Measurements from ENCODE around the gene ARL3. TPM values are rescaled to one million over a fixed set of nuclear protein-coding genes. Genes with fewer than 3 reads are reported as not detected.
"Not testable (repeated sequence)": the region's sequence is repeated elsewhere in the genome, so short reads cannot be mapped to it uniquely, and the experiment has no call there.

ARL3 gene
- total and polyA plus RNA-seq, 12 donors, result 5.0 to 17.8 (median 13.6) TPM

GRCh38 chr10:102696736-102697135 is 17.5 kb downstream of the ARL3 start:
- Histone ChIP-seq H3K27ac (no peak overlapping the region), H3K27me3 (no peaks in the 10 kb centered on the region), H3K9me3 (no peaks in the 10 kb centered on the region), H3K36me3 (peaks cover 0 to 69% (median 14%) of the 10 kb centered on the region in 9 donors), H3K4me3 (no peak overlapping the region), H3K4me1 (peaks cover 0 to 10% (median 0%) of the 10 kb centered on the region in 9 donors)
- intact Hi-C loops (cut with DNase I), result no loop called here
- 94 to 97% methylated on average over 3 of the region's 3 CpGs for WGBS, 2 donors
- ATAC-seq (no peak), DNase-seq (no peak)
- TF ChIP-seq, protein P1, sequence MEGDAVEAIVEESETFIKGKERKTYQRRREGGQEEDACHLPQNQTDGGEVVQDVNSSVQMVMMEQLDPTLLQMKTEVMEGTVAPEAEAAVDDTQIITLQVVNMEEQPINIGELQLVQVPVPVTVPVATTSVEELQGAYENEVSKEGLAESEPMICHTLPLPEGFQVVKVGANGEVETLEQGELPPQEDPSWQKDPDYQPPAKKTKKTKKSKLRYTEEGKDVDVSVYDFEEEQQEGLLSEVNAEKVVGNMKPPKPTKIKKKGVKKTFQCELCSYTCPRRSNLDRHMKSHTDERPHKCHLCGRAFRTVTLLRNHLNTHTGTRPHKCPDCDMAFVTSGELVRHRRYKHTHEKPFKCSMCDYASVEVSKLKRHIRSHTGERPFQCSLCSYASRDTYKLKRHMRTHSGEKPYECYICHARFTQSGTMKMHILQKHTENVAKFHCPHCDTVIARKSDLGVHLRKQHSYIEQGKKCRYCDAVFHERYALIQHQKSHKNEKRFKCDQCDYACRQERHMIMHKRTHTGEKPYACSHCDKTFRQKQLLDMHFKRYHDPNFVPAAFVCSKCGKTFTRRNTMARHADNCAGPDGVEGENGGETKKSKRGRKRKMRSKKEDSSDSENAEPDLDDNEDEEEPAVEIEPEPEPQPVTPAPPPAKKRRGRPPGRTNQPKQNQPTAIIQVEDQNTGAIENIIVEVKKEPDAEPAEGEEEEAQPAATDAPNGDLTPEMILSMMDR (IDR thresholded peaks at IDR 0.05), result no peak

- peaks cover 0 to 69% (median 14%) of the 10 kb centered on the region in 9 donors for H3K36me3 ChIP-seq
- ATAC-seq; intact Hi-C loops (cut with DNase I); H3K27me3 ChIP-seq; H3K9me3 ChIP-seq; DNase-seq; H3K4me3 ChIP-seq; H3K27ac ChIP-seq; H3K4me1 ChIP-seq: not testable (repeated sequence)
- 98% methylated on average over 10 of the region's 10 CpGs for WGBS, 2 donors
These were observed 18.8 kb downstream of the ARL3 start for GRCh38 chr10:102695401-102695800.

DNA sequence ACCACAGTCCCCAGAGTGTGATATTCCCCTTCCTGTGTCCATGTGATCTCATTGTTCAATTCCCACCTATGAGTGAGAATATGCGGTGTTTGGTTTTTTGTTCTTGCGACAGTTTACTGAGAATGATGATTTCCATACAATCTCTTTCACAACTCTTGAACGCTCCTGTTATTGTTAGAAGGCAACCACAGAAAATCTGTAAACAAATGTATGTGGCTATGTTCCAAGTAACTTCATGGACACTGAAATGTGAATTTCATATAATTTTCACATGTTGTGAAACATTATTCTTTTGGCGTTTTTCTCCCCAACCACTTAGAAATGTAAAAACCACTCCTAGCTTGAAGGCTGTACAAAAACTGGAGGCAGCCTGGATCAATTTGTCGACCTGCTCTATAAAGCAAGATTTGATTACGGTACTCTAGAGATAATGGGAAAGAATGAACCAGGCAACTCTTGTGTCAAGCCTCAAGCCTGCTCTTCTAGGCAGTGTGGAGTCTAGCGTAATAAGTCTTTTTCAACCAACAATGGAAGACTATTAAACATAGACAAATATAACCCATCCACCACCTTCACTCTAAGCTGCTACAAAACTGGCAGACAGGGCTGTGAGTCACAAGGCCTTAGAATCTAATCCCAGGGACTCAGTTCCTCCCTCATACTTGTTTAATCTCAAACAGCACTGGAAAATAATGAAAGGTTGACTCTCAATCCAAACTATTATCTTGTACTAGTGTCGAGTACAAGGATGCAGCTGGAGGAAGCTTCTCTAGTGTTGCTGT is 22.7 kb downstream of the ARL3 start:
- peaks cover 0 to 57% (median 4%) of the 10 kb centered on the region in 9 donors for H3K36me3 ChIP-seq
- 79 to 80% methylated on average over 8 of the region's 8 CpGs for WGBS, 2 donors
- DNase-seq, result no peak
- H3K4me3 ChIP-seq, result no peak overlapping the region
- no peaks in the 10 kb centered on the region for H3K27me3 ChIP-seq
- no peaks in the 10 kb centered on the region for H3K9me3 ChIP-seq
- intact Hi-C loops (cut with DNase I), result no loop called here
- peaks cover 0 to 8% (median 0%) of the 10 kb centered on the region in 9 donors for H3K4me1 ChIP-seq
- H3K27ac ChIP-seq, result no peak overlapping the region
- ATAC-seq, result peak in 2 of 8 donors; percentile 42 to 55
- TF ChIP-seq, protein P1 (IDR thresholded peaks at IDR 0.05), result no peak

DNA sequence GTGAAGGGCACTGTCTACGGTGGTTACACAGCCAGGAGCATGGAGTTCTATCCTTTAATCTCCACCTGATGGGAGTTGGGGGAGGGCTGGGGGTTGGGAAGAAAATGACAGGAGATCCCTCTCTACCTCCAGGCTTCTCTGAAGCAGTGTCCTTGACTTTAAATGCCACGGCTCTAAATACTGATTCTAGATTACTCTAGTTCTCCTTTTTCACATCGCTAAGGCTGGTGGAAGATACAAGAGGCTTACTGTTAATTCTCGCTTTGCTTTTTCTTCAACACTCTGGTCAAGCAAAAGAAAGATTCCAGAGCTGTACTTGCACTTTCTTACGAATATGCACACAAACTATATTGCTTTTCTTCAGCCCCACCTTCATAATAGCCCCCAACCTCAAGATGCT is 30.5 kb downstream of the ARL3 start:
- TF ChIP-seq, protein P1 (IDR thresholded peaks at IDR 0.05), result no peak
- no peaks in the 10 kb centered on the region for H3K9me3 ChIP-seq
- intact Hi-C loops (cut with DNase I), result no loop called here
- WGBS, 2 donors, result 92% methylated on average over 5 of the region's 5 CpGs
- no peaks in the 10 kb centered on the region for H3K27me3 ChIP-seq
- ATAC-seq, result no peak
- H3K27ac ChIP-seq, result no peak overlapping the region
- DNase-seq, result no peak
- peaks cover 0 to 54% (median 9%) of the 10 kb centered on the region in 9 donors for H3K36me3 ChIP-seq
- peaks cover 2 to 9% (median 7%) of the 10 kb centered on the region in 9 donors for H3K4me1 ChIP-seq
- H3K4me3 ChIP-seq, result no peak overlapping the region

DNA sequence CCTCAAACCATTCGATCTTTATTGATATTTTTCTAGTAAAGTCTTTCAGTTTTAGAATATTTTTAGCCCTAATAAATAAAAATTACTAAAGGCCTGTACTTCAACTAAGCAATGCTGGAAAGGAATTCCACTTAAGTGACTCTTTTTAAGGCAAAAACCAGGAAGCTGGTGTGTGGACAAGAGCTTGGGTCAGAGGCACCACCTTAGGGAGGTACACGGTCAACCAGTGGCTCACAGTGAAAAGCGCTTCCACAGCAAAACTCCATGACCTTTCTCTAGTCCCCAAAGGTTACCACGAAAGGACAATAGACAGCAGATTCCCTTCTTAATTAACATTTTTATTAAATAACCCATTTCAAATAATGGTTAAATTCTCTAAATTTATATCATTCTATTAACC is 31.2 kb downstream of the ARL3 start:
- no peak overlapping the region for H3K27ac ChIP-seq
- no peak overlapping the region for H3K4me3 ChIP-seq
- TF ChIP-seq, protein P1 (IDR thresholded peaks at IDR 0.05), result no peak
- H3K36me3 ChIP-seq, result peaks cover 0 to 48% (median 9%) of the 10 kb centered on the region in 9 donors
- no peaks in the 10 kb centered on the region for H3K9me3 ChIP-seq
- ATAC-seq, result no peak
- H3K4me1 ChIP-seq, result peaks cover 5 to 17% (median 14%) of the 10 kb centered on the region in 9 donors
- DNase-seq, result no peak
- WGBS, 2 donors, result 93 to 97% methylated on average over 4 of the region's 4 CpGs
- intact Hi-C loops (cut with DNase I), result no loop called here
- no peaks in the 10 kb centered on the region for H3K27me3 ChIP-seq

Data from heart right ventricle (tissue), 16 donors.